Lower lobe of right lung (tissue), 2 donors: ENCODE results near the gene RBM8A. TPM values are rescaled to one million over a fixed set of nuclear protein-coding genes. Genes with fewer than 3 reads are reported as not detected.

ENCODE experiments used
- ATAC-seq, 2 donors: fragments of 200-7000 bp; cut with Tn5 transposase; one replicate each; pipeline ENCODE4 v1.9.1; 2020 to 2022; ENCODE audit warnings: mild to moderate bottlenecking in 2 of 2, moderate library complexity in 2 of 2
- DNase-seq: peaks from one replicate; pipeline ENCODE4 v3.0.0-alpha.2; 2020
- H3K27ac ChIP-seq: fragments of 200-600 bp; one replicate; pipeline ENCODE4 v1.8.0; 2022
- H3K27me3 ChIP-seq: fragments of 200-600 bp; one replicate; pipeline ENCODE4 v1.8.0; 2022; ENCODE audit warnings: low read depth
- H3K36me3 ChIP-seq: fragments of 200-600 bp; one replicate; pipeline ENCODE4 v1.8.0; 2022; ENCODE audit warnings: mild to moderate bottlenecking
- H3K4me1 ChIP-seq: fragments of 200-600 bp; one replicate; pipeline ENCODE4 v1.8.0; 2022
- H3K4me3 ChIP-seq: fragments of 200-600 bp; one replicate; pipeline ENCODE4 v1.8.0; 2022; ENCODE audit warnings: mild to moderate bottlenecking
- H3K9me3 ChIP-seq: fragments of 200-600 bp; one replicate; pipeline ENCODE4 v1.8.0; 2022
- CTCF ChIP-seq: fragments of 200-600 bp; IDR thresholded peaks from one replicate; pipeline ENCODE4 v1.8.0; 2022; ENCODE audit warnings: antibody characterized with exemption, mild to moderate bottlenecking
- intact Hi-C: fragments of 100-400 bp; cut with DNase I; formaldehyde crosslinking; loops from one replicate; pipeline ENCODE4 v1.11.0; 2022
- total RNA-seq: library from RNA; stranded (reverse); fragmentation: NEBNext Ultra II Directional; extraction: Animal tissue kit (Norgen Biotek cat#: 25700); gene quantifications from one replicate; pipeline ENCODE4 v1.2.1, GENCODE V29; 2021
- donor health status: DM: no; HTN: yes; CAD: no; lungs with severe emphysema.

Gene RBM8A
- total RNA-seq, 1 donor from 2014 or later = 109 TPM

- Histone ChIP-seq H3K4me3 (no peak overlapping the region), H3K4me1 (peaks cover 14% of the 10 kb centered on the region), H3K27me3 (no peaks in the 10 kb centered on the region), H3K27ac (no peak overlapping the region), H3K36me3 (peaks cover 31% of the 10 kb centered on the region), H3K9me3 (no peaks in the 10 kb centered on the region)
- no peak for TF ChIP-seq CTCF
- ATAC-seq = no peak
- intact Hi-C loops = no loop called here
- no peak for DNase-seq
These were observed 18.6 kb downstream of the RBM8A start for GRCh38 chr1:145908653-145909052.

GRCh38 chr1:145906954-145907753, 20.1 kb downstream of the RBM8A start:
- peaks cover 14% of the 10 kb centered on the region for H3K4me1 ChIP-seq
- peaks cover 18% of the 10 kb centered on the region for H3K36me3 ChIP-seq
- peak overlapping the region; percentile 49 for H3K27ac ChIP-seq
- intact Hi-C loops = no loop called here
- TF ChIP-seq CTCF = no peak
- DNase-seq (no peak), ATAC-seq (no peak)
- no peaks in the 10 kb centered on the region for H3K27me3 ChIP-seq
- no peaks in the 10 kb centered on the region for H3K9me3 ChIP-seq
- H3K4me3 ChIP-seq = no peak overlapping the region

GRCh38 chr1:145901312-145902021, 25.8 kb downstream of the RBM8A start:
- Histone ChIP-seq H3K9me3 (no peaks in the 10 kb centered on the region), H3K27ac (no peak overlapping the region), H3K36me3 (no peaks in the 10 kb centered on the region), H3K4me1 (no peaks in the 10 kb centered on the region), H3K4me3 (no peak overlapping the region), H3K27me3 (no peaks in the 10 kb centered on the region)
- intact Hi-C loops = no loop called here
- TF ChIP-seq CTCF = no peak
- DNase-seq (no peak), ATAC-seq (no peak)

- Histone ChIP-seq H3K27me3 (no peaks in the 10 kb centered on the region), H3K4me3 (no peak overlapping the region), H3K4me1 (no peaks in the 10 kb centered on the region), H3K36me3 (no peaks in the 10 kb centered on the region), H3K27ac (no peak overlapping the region), H3K9me3 (no peaks in the 10 kb centered on the region)
- no peak for ATAC-seq
- DNase-seq = no peak
- intact Hi-C loops = no loop called here
- TF ChIP-seq CTCF = no peak
These were observed 28.5 kb downstream of the RBM8A start for GRCh38 chr1:145898756-145899155.

GRCh38 chr1:145897969-145898368, 29.3 kb downstream of the RBM8A start:
- H3K36me3 ChIP-seq = no peaks in the 10 kb centered on the region
- peaks cover 2% of the 10 kb centered on the region for H3K4me1 ChIP-seq
- no peak for TF ChIP-seq CTCF
- DNase-seq (no peak), ATAC-seq (no peak)
- intact Hi-C loops = no loop called here
- no peak overlapping the region for H3K4me3 ChIP-seq
- H3K27ac ChIP-seq = no peak overlapping the region
- H3K27me3 ChIP-seq = no peaks in the 10 kb centered on the region
- no peaks in the 10 kb centered on the region for H3K9me3 ChIP-seq
